ENCODE measurements around the gene CELF4.

The CELF4 gene

DNA sequence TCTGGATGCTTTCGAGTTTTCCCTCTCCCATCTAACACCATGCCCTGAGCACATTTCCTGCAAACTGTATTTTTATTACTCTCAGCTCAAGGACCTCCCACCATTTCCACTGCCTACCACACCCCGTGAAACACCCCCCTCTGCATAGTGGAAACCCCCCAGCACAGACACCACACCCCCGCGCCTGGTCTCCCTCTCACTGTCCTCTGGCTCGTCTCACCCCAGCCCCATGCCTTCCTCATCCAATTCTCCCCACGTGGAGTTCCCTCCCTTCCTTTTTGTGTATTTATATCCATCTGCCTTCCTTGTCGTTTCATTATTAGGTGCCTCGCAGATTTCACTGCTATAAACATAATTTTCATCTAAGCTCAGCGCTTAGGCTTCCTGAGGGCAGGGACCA lies 307.5 kb downstream of the CELF4 start:
- DNase-seq (ENCODE audit: low read depth in 2 of 2), result no peak

DNA sequence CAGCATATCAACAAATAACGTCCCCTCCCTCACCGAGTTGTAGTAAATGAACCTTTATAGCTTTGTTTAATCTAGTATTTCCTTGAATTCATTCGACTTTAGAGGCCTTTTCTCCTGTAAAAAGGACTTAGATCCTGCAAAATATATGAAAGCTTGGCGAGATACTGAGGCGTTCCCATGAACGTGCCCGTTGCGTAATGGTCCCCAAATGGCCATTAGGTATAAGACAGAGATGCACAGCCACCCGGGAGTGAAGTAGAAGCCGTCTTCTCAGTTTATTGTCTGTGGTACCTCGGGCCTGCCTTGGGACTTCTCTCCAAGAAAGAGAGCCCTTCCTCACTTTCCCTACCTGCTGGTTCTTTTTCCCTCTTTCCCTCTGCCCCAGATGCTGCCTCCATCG lies 310.6 kb downstream of the CELF4 start:
- no peak for DNase-seq (ENCODE audit: low read depth in 2 of 2)

GRCh38 chr18:37254236-37254754 lies 311.3 kb downstream of the CELF4 start:
- DNase-seq (ENCODE audit: low read depth in 2 of 2), result no peak

DNA sequence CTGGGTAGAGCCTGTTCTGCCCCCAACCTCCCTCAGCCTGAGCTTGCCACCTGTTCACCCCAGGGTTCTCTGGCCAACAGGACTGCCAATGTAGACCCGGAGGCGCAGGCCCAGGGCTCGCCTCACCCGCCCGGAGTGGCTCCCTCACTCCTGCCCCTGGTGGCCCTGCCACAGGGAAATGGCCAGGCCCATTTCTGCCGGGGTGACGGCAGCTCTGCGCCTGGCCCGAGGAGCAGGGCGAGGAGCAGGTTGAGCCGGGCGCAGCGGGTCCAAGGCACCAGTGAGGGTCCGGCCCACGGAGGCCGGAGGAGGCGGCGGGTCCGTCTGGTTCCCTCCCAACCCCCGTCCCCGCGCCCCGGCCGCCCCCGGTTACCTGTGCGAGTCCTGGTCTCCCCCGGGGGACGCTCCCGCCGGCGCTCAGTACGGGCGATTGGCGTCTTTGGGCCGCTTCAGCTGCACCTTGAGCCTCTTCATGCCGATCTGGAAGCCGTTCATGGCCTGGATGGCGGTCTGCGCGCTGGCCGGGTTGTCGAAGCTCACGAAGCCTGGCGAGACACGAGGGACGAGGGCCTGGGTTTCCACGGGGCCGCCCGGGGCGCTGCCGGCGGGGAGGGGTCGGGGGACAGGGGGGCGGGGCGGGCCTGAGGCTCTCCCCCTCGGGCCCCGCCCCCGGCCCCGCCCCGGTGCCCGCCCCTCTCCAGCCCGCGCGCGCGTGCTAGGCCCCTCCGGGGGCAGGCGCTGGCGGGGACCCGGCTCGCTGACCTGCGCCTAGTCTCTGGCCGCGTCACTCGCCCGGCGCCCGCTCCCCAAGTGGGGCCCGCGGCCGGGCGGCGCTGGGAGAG lies 312.0 kb downstream of the CELF4 start:
- DNase-seq (ENCODE audit: low read depth in 2 of 2), result no peak

GRCh38 chr18:37252854-37253393 lies 312.7 kb downstream of the CELF4 start:
- DNase-seq (ENCODE audit: low read depth in 2 of 2), result no peak

DNA sequence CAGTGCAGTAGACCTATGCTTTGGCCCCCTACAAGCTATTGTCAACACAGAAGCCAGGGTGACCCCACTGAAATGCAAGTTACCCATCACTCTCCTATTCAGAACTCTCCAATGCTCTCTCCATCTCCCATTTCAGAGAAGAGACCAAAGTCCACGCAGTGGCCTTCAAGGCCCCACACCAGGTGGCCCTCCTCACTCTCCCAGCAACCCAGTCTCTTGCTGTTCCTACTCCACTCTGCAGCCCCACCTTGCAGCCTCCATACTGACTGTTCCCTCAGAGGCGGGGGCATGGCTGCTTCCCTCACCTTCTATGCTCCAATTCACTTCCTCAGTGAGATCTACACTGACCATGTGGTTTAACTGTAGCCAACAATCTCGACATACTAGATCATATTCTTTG lies 313.3 kb downstream of the CELF4 start:
- no peak for DNase-seq (ENCODE audit: low read depth in 2 of 2)

- no peak for DNase-seq (ENCODE audit: low read depth in 2 of 2)
Measured at GRCh38 chr18:37251679-37252078, 313.9 kb downstream of the CELF4 start.

- no peak for DNase-seq (ENCODE audit: low read depth in 2 of 2)
Measured at GRCh38 chr18:37249895-37250618, 315.5 kb downstream of the CELF4 start.

GRCh38 chr18:37249171-37249886 lies 316.3 kb downstream of the CELF4 start:
- DNase-seq (ENCODE audit: low read depth in 2 of 2), result no peak

DNA sequence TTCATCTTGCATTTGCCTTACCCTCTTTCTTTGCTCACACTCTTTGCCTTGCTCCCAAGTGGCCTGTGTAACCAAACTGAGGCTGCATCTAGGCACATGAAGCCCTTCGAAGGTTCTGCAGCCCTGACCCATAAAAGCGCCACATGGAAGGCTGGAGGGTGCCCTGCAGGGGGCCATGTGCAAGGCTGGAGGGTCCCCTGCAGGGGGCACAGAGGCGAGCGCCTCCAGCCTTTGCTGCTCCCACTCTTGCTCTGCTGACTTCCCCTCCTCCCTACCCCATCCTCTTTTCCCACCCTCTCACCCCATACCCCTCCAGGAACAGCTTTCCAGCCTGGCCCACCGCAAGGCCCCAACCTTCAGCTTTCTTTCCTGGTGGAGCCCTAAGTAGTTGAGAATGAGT lies 317.3 kb downstream of the CELF4 start:
- DNase-seq (ENCODE audit: low read depth in 2 of 2), result no peak

GRCh38 chr18:37247497-37248161 lies 318.0 kb downstream of the CELF4 start:
- DNase-seq (ENCODE audit: low read depth in 2 of 2), result no peak

GRCh38 chr18:37246779-37247340 lies 318.7 kb downstream of the CELF4 start:
- no peak for DNase-seq (ENCODE audit: low read depth in 2 of 2)

- DNase-seq (ENCODE audit: low read depth in 2 of 2), result no peak
Measured at GRCh38 chr18:37244618-37245017, 321.0 kb downstream of the CELF4 start.

- no peak for DNase-seq (ENCODE audit: low read depth in 2 of 2)
Measured at GRCh38 chr18:37243741-37244140, 321.9 kb downstream of the CELF4 start.

GRCh38 chr18:37242826-37243560 lies 322.6 kb downstream of the CELF4 start:
- no peak for DNase-seq (ENCODE audit: low read depth in 2 of 2)

GRCh38 chr18:37242091-37242490 lies 323.5 kb downstream of the CELF4 start:
- no peak for DNase-seq (ENCODE audit: low read depth in 2 of 2)

DNA sequence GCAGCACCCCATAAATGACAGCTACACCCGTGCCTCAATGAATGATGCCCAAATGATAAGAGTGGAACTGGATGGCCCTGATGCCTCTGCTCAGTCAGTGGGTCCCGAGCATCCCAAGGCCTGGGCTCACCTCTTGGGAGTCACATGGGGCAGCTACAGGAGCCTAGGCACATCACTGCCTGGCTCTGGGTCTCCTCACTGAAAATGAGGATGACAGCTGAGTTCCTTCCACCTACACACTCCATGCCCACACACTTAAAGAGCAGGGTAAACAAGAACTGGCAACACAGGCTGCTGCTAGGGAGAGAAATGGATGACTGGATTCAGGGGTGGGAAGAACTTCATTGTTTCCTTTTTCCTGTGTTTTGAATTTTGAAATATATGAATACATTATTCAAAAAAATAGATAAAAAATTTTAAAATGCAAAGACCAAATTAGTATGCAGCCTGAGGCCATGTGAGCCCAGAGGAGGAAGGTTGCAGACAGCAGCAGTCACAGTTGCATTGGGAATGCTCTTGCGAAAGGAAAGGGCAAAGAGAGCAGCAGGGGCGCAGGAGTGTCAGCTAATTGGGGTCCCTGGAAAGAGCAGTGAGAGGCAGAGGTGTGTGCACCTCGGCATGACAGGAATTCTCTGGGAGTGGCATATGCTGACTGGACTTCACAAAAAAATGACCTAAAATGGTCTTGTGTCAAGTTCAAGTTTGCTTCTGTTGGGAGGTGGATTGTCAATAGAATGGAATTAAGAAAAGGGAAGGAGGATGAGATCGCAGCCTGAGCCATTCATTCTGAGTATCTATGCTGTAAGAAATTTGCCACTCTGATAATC lies 327.1 kb downstream of the CELF4 start:
- no peak for DNase-seq (ENCODE audit: low read depth in 2 of 2)

DNA sequence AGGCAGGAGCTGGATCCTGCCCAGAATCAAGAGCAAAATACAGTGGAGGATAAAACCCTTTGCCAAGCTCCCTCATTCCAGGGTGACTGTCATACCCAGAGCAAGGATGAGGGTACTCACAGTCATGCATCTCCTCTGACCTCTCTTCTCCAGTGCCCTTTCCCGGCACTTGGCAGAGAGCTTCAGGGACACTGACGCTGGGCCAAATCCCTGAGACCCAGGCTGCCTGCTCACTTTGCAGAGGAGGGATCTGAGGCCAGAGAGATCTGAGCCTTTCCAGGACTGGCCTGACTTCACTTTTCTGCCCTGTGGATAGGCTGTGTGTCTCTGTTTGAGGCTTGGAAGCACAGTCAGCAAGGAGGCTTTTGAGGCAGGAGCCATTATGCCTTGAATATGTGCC lies 330.0 kb downstream of the CELF4 start:
- no peak for DNase-seq (ENCODE audit: low read depth in 2 of 2)

DNA sequence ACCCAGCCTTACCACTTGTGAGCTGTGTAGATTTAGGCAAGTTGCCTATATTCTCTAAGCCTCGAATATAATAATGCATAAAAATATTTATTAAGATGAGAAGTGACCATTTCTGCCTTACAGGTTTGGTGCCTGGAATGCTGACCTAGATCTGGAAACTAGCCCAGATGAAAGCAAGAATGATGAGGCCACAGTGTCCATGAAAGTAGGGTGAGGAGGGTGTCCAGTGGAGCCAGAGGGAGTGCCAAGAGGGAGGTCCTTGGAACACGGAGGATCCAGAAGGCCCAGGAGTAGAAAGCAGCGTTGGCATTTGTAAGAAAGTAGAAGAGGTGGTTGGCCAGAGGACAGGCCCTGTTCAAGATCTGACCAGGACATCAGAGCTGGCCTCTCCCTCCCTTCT lies 334.3 kb downstream of the CELF4 start:
- DNase-seq (ENCODE audit: low read depth in 2 of 2), result no peak

DNA sequence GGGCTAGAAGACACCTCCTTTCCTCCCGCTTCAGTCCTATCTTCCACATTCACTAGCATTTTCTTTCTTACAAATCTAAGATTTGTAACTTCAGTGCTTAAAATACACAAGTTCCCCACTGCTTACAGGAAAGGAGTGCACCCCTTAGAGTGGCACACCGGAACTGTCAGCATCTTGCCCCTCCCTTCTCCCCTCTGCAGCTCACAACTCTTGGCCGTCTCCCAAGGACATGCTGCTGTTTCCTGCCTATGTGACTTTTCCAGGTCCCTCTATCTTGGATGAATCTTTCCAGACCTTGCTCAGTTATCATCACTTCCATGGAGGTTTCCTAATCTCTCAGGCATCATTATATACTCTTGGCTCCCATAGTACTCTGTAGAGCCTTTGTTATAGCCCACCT lies 334.8 kb downstream of the CELF4 start:
- DNase-seq (ENCODE audit: low read depth in 2 of 2), result no peak

Data from activated CD8-positive, alpha-beta memory T cell treated with anti-CD3 and anti-CD28 coated beads for 4 hours (primary cell).